Astrocyte of the cerebellum (primary cell): ENCODE measurements around the gene CPM.
"Not testable (repeated sequence)": the region's sequence is repeated elsewhere in the genome, so short reads cannot be mapped to it uniquely, and the experiment has no call there.

Experiments
- DNase-seq: peaks from one replicate; pipeline ENCODE4 v3.0.0-alpha.2; 2011; ENCODE audit warnings: low read depth
- H3K4me3 ChIP-seq: 2 replicates; pipeline ENCODE4 v1.5.1; 2011; ENCODE audit warnings: mild to moderate bottlenecking, low read depth, low read length, moderate library complexity
- CTCF ChIP-seq: IDR thresholded peaks from 2 replicates; pipeline ENCODE4 v1.5.1; 2012; ENCODE audit warnings: low read length, low read depth, moderate library complexity, mild to moderate bottlenecking; ENCODE audit errors: missing control alignments
- in situ Hi-C: cut with HindIII; loops from 2 replicates; pipeline ENCODE4 v1.10.0; 2017; ENCODE audit warnings: low sequenced_read_pairs

Gene CPM

GRCh38 chr12:68821357-68822188, 111.4 kb downstream of the CPM start:
- in situ Hi-C loops: no loop called here
- no peak for TF ChIP-seq CTCF
- no peak for DNase-seq

GRCh38 chr12:68819481-68819880, 113.5 kb downstream of the CPM start:
- DNase-seq, H3K4me3 ChIP-seq, in situ Hi-C loops: not testable (repeated sequence)

More at GRCh38 chr12:68821357-68822188, 111.4 kb downstream of the CPM start:
- no peak overlapping the region for H3K4me3 ChIP-seq

GRCh38 chr12:68815928-68816800, 116.8 kb downstream of the CPM start:
- no peak for TF ChIP-seq CTCF

GRCh38 chr12:68815232-68815927, 117.6 kb downstream of the CPM start:
- TF ChIP-seq CTCF: no peak
- in situ Hi-C loops: no loop called here
- DNase-seq: no peak
- no peak overlapping the region for H3K4me3 ChIP-seq

More at GRCh38 chr12:68815928-68816800, 116.8 kb downstream of the CPM start:
- no peak overlapping the region for H3K4me3 ChIP-seq
- no peak for DNase-seq
- in situ Hi-C loops: no loop called here

- no peak for DNase-seq
- no peak overlapping the region for H3K4me3 ChIP-seq
- no peak for TF ChIP-seq CTCF
- in situ Hi-C loops: no loop called here
Observed at GRCh38 chr12:68814490-68815231, 118.3 kb downstream of the CPM start.

- no peak overlapping the region for H3K4me3 ChIP-seq
- no peak for TF ChIP-seq CTCF
- DNase-seq: no peak
- in situ Hi-C loops: no loop called here
Observed at GRCh38 chr12:68813242-68813593, 119.8 kb downstream of the CPM start.
